ENCODE data around the gene UGT1A9.
"Not testable (repeated sequence)": the region's sequence is repeated elsewhere in the genome, so short reads cannot be mapped to it uniquely, and the experiment has no call there.

The UGT1A9 gene

DNA sequence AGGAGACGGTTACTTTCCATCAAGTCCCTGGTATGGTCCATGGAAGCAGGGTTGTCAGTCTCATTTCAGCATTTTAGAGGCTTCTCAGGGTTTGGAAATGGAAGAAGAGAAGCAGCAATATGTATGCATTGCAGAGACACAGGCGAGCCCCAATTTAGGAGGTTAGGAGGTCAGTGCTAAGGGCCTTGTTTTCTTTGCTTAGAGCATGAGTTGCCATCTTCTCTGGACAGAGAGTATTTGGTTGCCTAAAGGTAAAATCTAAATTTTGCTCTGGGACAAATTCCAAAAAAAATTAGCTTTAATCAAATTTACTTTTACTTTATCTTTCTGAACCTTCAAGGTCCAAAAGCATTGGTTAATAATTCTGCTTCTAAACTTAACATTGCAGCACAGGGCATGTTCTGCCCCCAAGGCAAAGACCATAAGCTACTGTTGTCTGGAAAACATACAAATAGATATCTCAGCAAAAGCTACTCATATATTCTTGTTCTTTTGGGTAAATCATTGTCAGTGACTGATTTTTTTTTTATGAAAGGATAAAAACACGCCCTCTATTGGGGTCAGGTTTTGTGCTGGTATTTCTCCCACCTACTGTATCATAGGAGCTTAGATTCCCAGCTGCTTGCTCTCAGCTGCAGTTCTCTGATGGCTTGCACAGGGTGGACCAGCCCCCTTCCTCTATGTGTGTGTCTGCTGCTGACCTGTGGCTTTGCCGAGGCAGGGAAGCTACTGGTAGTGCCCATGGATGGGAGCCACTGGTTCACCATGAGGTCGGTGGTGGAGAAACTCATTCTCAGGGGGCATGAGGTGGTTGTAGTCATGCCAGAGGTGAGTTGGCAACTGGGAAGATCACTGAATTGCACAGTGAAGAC lies at the start of gene UGT1A9:
UGT1A9 (plus strand) TSS at position 609 of the 872 bp plus-strand sequence; CDS start at position 646, 37 bp downstream.
- Histone ChIP-seq H3K4me3 (replicated peaks; ENCODE audit: low read depth, low read length) (no peak within 1 kb of the TSS), H3K36me3 (ENCODE audit: control insufficient read depth, insufficient read depth, low read length) (no peaks in the 10 kb centered on the region), H3K27me3 (replicated peaks; ENCODE audit: control insufficient read depth, insufficient read depth, low read length) (no peaks in the 10 kb centered on the region)
- TF ChIP-seq, protein P1, sequence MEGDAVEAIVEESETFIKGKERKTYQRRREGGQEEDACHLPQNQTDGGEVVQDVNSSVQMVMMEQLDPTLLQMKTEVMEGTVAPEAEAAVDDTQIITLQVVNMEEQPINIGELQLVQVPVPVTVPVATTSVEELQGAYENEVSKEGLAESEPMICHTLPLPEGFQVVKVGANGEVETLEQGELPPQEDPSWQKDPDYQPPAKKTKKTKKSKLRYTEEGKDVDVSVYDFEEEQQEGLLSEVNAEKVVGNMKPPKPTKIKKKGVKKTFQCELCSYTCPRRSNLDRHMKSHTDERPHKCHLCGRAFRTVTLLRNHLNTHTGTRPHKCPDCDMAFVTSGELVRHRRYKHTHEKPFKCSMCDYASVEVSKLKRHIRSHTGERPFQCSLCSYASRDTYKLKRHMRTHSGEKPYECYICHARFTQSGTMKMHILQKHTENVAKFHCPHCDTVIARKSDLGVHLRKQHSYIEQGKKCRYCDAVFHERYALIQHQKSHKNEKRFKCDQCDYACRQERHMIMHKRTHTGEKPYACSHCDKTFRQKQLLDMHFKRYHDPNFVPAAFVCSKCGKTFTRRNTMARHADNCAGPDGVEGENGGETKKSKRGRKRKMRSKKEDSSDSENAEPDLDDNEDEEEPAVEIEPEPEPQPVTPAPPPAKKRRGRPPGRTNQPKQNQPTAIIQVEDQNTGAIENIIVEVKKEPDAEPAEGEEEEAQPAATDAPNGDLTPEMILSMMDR (IDR thresholded peaks at IDR 0.05; ENCODE audit: insufficient read depth, low read length, poor library complexity, severe bottlenecking) = no peak
- no peak for DNase-seq (ENCODE audit: extremely low read depth, insufficient read length)

GRCh38 chr2:233627331-233628025 lies 44.2 kb upstream of the UGT1A9 start:
- H3K36me3 ChIP-seq (ENCODE audit: control insufficient read depth, insufficient read depth, low read length) = no peaks in the 10 kb centered on the region
- DNase-seq (ENCODE audit: extremely low read depth, insufficient read length) = no peak
- no peak overlapping the region for H3K4me3 ChIP-seq (replicated peaks; ENCODE audit: low read depth, low read length)
- no peaks in the 10 kb centered on the region for H3K27me3 ChIP-seq (replicated peaks; ENCODE audit: control insufficient read depth, insufficient read depth, low read length)
- TF ChIP-seq, protein P1 (IDR thresholded peaks at IDR 0.05; ENCODE audit: insufficient read depth, low read length, poor library complexity, severe bottlenecking) = no peak

GRCh38 chr2:233636306-233636705 lies 35.4 kb upstream of the UGT1A9 start, which contains the start of gene UGT1A10:
UGT1A10 (plus strand) TSS chr2:233636448; CDS start chr2:233636523, 75 bp downstream.
- H3K4me3 ChIP-seq (replicated peaks; ENCODE audit: low read depth, low read length); H3K27me3 ChIP-seq (replicated peaks; ENCODE audit: control insufficient read depth, insufficient read depth, low read length); H3K36me3 ChIP-seq (ENCODE audit: control insufficient read depth, insufficient read depth, low read length); DNase-seq (ENCODE audit: extremely low read depth, insufficient read length): not testable (repeated sequence)

DNA sequence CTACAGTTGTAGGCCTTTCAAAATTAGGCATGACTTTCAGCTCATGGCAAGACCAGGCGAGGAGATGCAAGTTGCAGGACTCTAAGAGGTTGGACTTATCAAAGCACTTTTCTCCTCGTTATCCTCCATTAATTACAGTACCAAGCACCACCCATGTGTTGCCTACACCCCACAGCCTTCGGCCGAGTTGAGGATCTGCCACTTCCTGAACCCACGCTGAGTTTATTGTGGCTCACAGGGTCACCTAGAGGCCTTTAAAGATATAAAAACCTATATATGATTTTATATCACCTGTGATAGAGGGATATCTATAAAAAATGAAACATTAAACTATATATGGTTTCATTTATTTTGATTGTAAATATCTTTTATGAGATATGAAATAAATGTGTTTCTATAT lies 32.9 kb upstream of the UGT1A9 start:
- no peak for DNase-seq (ENCODE audit: extremely low read depth, insufficient read length)
- Histone ChIP-seq H3K36me3 (ENCODE audit: control insufficient read depth, insufficient read depth, low read length) (no peaks in the 10 kb centered on the region), H3K4me3 (replicated peaks; ENCODE audit: low read depth, low read length) (no peak overlapping the region), H3K27me3 (replicated peaks; ENCODE audit: control insufficient read depth, insufficient read depth, low read length) (no peaks in the 10 kb centered on the region)
- TF ChIP-seq, protein P1 (IDR thresholded peaks at IDR 0.05; ENCODE audit: insufficient read depth, low read length, poor library complexity, severe bottlenecking) = no peak

- TF ChIP-seq, protein P1 (IDR thresholded peaks at IDR 0.05; ENCODE audit: insufficient read depth, low read length, poor library complexity, severe bottlenecking) = no peak
- no peak for DNase-seq (ENCODE audit: extremely low read depth, insufficient read length)
Observed at GRCh38 chr2:233639860-233640259, 31.8 kb upstream of the UGT1A9 start.

DNA sequence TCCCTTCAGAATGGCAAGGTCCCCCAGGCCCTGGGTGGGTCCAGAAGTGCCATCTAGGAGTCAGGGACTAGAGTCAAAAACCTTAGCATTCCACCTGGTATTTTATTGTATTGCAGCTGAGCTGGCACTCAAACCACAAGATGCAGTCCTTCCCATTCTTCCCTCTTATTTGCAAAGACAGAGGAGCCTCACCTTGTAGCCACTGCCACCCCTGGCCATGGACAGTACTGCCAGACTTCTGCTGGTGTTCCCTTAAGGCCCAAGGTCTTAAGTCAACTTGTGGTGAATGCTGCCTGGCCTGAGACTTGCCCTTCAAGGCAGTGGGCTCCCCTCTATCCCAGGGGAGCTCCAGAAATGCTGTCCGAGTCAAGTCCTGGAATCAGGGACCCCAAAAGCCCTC lies 28.6 kb upstream of the UGT1A9 start:
- TF ChIP-seq, protein P1 (IDR thresholded peaks at IDR 0.05; ENCODE audit: insufficient read depth, low read length, poor library complexity, severe bottlenecking) = no peak
- no peak for DNase-seq (ENCODE audit: extremely low read depth, insufficient read length)
- Histone ChIP-seq H3K27me3 (replicated peaks; ENCODE audit: control insufficient read depth, insufficient read depth, low read length) (no peaks in the 10 kb centered on the region), H3K4me3 (replicated peaks; ENCODE audit: low read depth, low read length) (no peak overlapping the region), H3K36me3 (ENCODE audit: control insufficient read depth, insufficient read depth, low read length) (no peaks in the 10 kb centered on the region)

More at GRCh38 chr2:233639860-233640259, 31.8 kb upstream of the UGT1A9 start:
- Histone ChIP-seq H3K27me3 (replicated peaks; ENCODE audit: control insufficient read depth, insufficient read depth, low read length) (no peaks in the 10 kb centered on the region), H3K36me3 (ENCODE audit: control insufficient read depth, insufficient read depth, low read length) (no peaks in the 10 kb centered on the region), H3K4me3 (replicated peaks; ENCODE audit: low read depth, low read length) (no peak overlapping the region)

DNA sequence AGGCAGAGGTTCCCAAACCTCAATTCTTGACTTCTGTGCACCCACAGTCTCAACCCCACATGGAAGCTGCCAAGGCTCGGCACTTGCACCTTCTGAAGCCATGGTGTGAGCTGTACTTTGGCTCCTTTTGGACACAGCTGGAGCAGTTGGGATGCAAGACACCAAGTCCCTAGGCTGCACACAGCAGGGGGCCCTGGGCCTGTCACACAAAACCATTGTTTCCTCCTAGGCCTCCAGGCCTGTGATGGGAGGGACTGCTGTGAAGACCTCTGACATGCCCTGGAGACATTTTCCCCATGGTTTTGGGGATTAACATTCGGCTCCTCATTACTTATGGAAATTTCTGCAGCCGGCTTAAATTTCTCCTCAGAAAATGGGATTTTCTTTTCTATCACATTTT lies 25.7 kb upstream of the UGT1A9 start:
- DNase-seq (ENCODE audit: extremely low read depth, insufficient read length); H3K36me3 ChIP-seq (ENCODE audit: control insufficient read depth, insufficient read depth, low read length); H3K27me3 ChIP-seq (replicated peaks; ENCODE audit: control insufficient read depth, insufficient read depth, low read length); H3K4me3 ChIP-seq (replicated peaks; ENCODE audit: low read depth, low read length): not testable (repeated sequence)

Measured in GM06990 (cell line).